Lung microvascular endothelial cell (primary cell): ENCODE data around the gene ITPK1. TPM values are rescaled to one million over a fixed set of nuclear protein-coding genes. Genes with fewer than 3 reads are reported as not detected.

Experiments
- DNase-seq, 2 donors: peaks; one replicate each; pipeline versions ENCODE4 v3.0.0 to v3.0.0-alpha.2; 2010; ENCODE audit warnings: low read depth in 2 of 2
- total RNA-seq: library from RNA; depleted of rRNA; stranded (reverse); fragments of >200 nt; gene quantifications from 2 replicates; pipeline ENCODE4 v1.2.1, GENCODE V29; 2014

The ITPK1 gene
- total RNA-seq, 1 donor from 2014 or later: 15.7 TPM

DNA sequence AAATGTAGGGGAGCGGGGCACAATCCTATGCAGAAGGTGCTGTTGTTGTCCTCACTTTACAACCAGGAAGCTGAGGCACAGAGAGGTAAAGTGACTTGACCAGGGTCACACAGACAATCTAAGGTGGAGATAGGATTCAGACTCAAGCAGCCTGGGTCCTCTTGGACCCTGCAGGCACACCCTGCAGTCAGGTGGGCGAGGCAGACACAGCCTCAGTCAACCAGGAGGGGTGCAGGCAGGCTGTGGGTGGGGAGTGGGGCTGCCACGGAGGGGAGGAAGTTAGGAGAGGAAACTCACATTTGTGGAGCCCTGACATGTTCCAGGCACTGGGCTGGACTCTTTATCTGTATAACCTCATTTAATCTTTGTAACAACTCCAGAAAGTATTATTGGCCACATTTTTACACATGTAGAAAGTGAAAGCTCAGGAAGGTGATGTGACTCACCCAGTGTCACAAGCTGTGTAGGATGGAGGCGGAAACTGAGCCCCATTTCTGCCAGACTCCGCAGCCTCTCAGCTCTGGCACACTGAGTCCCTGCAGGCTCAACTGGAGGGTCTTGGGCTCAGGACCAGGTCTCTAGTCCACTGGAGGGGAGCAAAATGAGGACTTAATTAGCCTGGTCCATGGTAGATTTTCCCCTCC lies 217.7 kb downstream of the ITPK1 start:
- peak in 1 of 2 donors; percentile 50 for DNase-seq

DNA sequence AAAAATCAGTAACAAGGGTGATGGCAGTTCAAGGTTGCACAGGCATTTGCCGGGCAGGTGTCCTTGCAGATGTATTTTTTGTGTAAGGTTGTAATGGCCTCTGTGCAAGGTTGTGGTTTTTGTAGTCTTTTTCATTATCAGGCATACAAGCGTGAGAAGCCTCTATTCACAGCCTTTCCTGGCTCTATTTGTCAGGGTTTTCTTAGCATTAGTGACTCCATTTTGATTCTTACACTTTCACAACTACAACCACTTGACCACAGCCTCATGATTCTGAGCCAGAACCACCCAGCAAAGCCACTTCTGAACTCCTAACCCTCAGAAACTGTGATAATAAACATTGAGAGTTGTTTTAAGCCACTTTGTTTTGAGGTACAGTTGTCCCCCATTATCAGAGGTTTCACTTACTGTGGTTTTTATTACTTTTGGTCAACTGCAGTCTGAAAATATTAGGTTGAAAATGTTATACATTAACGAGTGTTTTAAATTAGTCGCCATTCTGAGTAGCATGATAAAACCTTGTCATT lies 220.3 kb downstream of the ITPK1 start:
- DNase-seq: no peak

DNA sequence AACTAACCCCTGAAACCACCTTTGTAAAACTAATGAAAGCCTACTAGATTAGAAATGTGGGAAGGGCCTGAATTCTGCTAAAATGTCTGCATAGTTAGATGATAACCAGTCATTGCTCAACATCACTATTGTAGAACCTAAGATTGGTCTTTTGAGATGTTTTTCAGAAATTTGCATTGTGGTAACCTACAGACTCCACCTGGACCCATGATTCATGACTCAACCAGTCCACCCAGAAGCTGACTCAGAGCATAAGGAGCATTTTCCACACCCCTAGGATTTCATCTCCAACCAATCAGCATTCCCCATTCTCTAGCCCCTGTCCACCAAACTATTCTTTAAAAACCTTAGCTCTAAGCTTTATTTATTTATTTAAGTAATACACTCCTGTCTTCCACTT lies 223.1 kb downstream of the ITPK1 start:
- DNase-seq: no peak

DNA sequence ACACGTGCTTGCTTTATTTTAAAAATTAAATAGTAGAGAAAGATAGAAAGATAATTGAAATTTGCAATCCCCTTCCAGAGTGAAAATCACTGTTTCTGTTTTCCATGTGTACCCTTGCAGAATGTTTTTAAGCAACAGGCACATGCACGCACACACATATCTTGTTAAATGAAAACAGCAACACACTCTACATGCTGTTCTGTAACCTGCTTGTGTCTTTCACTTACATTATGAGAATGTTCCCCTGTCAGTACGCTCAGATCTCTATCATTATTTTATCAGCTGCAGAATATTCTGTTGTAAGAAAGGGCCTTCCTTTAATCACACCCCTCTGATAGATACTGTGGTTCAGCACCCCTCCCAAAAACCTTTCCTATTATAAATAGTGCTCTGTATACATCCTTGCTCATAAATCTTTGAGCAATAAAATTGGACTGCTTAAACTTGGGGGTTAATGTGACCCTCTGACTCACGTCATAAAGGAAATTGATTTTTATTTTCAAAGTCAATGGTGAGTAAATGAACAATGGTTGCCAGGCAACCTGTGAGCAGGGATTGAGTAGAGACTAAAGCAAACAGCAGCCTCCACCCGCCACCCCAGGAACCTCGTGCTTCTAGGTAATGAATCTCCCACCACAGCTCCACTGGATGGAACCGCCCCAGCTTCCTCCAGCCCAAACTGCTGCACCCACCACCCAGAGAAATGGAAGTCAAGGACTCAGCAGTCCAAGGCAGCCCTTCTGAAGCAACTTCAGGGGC lies 224.7 kb downstream of the ITPK1 start:
- peak; percentile 36 to 55 for DNase-seq

DNA sequence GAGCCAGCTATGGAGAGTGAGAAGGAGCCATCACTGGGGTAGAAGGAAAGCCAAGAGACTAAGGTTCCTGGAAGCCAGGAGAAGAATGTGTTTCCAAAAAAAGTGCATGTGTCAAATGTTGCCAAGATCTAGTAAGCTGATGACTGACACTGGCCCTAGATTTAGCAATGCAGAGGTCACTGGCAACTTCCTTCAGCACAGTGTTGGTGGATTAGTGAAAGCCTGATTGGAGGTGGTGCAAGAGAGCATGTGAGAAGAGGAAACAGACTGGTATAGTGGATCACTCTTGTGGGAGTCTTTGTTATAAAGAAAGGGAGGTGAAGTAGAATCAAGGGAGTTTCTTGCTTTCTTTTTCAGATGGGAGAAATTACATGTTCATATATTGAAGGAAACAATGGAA lies 226.8 kb downstream of the ITPK1 start:
- DNase-seq: no peak

DNA sequence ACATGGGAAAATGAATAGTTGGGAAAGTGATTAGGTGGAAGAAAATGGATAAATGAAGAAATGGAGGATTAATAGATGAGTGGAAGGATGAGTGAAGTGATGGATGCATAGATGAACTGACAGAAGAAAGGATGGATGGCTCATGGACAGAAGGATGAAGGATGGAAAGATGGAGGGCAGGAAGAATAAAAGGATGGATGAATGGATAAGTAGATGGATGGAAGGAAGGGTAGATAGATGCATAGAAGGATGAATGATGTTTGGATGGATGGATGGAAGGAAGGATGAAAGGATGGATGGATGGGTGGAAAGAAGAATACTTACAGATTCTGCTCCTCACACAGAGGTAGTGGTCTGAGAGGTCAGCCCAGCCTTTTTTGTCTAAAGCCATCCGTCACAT lies 228.6 kb downstream of the ITPK1 start:
- no peak for DNase-seq

Other genes with a start within 250 kb of the ITPK1 start
- not detected in 2 replicates for gene CHGA, start 192.8 kb downstream of the ITPK1 start, total RNA-seq
- gene MOAP1, start 69.0 kb upstream of the ITPK1 start, total RNA-seq: 18.7 and 30.6 TPM in 2 replicates
- 8.5 and 17.1 TPM in 2 replicates for gene LYSET, start 69.4 kb upstream of the ITPK1 start, total RNA-seq
- 11.1 and 14.9 TPM in 2 replicates for gene GON7, start 91.1 kb upstream of the ITPK1 start, total RNA-seq
- gene UBR7, start 91.3 kb upstream of the ITPK1 start, total RNA-seq: 36.4 and 45.8 TPM in 2 replicates
- 17.2 and 27.2 TPM in 2 replicates for gene BTBD7, start 217.1 kb upstream of the ITPK1 start, total RNA-seq
- gene COX8C, start 231.3 kb upstream of the ITPK1 start, total RNA-seq: not detected in 2 replicates